HG03135 (cell line): ENCODE results near the gene FAM161B.

Experiments used
- ATAC-seq: cut with Tn5 transposase; IDR thresholded peaks from one replicate; pipeline ENCODE4 v1.9.1; 2021; ENCODE audit warnings: mild to moderate bottlenecking, moderate library complexity; ENCODE audit not compliant: unreplicated experiment

FAM161B gene

DNA sequence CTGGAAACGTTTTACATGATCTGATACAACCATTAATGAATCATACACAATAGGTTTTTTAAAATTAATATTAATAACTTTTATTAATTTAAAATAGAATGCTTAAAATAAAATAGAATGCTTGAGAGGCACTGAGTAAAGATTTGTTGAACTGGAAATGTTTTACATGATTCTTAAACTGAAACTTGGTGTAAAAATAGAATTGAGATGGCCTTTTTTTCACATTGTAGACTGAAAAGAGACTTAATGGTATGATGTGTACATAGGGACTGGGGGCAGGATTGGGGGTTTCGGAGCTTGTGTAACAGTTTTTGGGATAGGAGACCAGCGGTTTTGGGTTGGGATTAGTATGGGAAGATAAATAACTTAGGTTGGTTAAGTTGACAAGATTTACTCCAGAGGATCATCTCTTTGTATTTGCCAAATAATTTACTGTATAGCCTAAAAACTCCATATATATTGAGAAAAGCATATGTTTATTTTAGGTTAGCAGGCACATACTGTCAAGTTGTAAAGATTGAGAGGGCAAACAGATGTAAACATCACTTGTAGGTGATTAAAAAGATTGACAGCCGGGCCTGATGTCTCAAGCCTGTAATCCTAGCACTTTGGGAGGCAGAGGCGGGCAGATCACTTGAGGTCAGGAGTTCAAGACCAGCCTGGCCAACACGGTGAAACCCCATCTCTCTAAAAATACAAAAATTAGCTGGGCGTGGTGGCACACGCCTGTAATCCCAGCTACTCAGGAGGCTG is 65.3 kb downstream of the FAM161B start:
- no peak for ATAC-seq
